GM12873 (cell line): ENCODE data around the gene PDILT.
"Not testable (repeated sequence)": the region's sequence is repeated elsewhere in the genome, so short reads cannot be mapped to it uniquely, and the experiment has no call there.

Source experiments
- TF ChIP-seq, protein P1 (sequence below): IDR thresholded peaks from 2 replicates; pipeline ENCODE4 v1.5.1; 2012; ENCODE audit warnings: low read depth, mild to moderate bottlenecking, moderate library complexity, low read length, control low read depth; ENCODE audit not compliant: insufficient read depth; ENCODE audit errors: missing control alignments

The PDILT gene

DNA sequence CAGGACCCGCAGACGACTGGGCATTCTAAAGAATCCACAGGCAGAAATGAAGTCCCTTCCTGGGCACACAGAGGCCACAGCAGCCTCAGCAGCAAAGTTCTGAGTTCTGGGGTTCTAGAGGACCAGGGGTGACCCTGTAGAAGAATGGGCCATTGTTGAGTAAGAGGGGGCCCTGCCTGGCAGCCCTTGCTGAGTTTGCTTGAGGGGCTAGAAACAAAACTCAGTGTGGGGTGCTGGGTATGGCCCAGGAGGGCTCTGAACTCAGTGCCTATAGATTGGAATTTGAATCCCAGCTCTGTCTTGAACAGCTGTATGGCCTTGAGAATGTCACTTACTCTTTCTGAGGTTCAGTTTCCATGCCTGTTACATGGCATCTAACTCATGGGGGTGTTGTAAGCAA, at the start of gene PDILT:
PDILT (minus strand) TSS at position 101 of the 400 bp plus-strand sequence. CDS start 5,437 bp downstream, outside the sequence.
- TF ChIP-seq, protein P1, sequence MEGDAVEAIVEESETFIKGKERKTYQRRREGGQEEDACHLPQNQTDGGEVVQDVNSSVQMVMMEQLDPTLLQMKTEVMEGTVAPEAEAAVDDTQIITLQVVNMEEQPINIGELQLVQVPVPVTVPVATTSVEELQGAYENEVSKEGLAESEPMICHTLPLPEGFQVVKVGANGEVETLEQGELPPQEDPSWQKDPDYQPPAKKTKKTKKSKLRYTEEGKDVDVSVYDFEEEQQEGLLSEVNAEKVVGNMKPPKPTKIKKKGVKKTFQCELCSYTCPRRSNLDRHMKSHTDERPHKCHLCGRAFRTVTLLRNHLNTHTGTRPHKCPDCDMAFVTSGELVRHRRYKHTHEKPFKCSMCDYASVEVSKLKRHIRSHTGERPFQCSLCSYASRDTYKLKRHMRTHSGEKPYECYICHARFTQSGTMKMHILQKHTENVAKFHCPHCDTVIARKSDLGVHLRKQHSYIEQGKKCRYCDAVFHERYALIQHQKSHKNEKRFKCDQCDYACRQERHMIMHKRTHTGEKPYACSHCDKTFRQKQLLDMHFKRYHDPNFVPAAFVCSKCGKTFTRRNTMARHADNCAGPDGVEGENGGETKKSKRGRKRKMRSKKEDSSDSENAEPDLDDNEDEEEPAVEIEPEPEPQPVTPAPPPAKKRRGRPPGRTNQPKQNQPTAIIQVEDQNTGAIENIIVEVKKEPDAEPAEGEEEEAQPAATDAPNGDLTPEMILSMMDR: no peak

DNA sequence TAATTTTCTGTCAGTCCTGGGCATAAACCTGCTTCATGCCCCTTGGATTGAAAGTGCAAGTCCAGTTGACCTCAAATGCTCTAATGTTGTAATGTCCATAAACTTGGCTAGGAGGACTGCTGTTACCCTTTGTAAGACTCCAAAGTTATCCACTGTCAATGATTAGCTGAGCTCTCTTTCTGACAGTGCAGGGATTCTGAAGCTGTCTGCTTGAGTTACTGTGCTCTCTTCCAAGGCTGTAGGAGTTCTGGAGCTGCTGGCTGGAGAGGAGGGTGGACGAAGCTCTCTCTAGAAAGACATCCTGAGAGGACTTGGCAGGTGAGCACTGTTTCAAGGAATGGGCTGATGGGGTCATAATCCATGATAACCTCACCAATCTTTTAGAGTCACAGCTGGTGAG, 46.8 kb upstream of the PDILT start, which contains the start of gene ACSM2A:
ACSM2A (plus strand) TSS at position 158 of the 400 bp plus-strand sequence. CDS start 8,594 bp downstream, outside the sequence.
- TF ChIP-seq, protein P1: not testable (repeated sequence)

GRCh38 chr16:20441191-20441590, 36.7 kb upstream of the PDILT start:
- TF ChIP-seq, protein P1: no peak

DNA sequence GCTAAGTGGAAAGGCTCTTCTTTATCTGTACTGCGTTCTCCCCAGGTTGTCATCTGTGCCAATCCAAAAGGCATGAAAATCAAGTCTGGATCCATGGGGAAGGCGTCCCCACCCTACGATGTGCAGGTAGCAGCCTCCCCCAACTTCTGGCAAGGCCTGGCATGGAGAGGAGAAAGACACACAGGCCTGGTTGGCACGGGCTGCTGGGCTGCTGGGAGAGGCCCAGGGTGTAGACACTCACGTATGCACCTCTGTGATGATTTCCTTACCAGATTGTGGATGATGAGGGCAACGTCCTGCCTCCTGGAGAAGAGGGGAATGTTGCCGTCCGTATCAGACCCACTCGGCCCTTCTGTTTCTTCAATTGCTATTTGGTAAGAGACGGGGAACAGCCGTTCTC, 26.4 kb upstream of the PDILT start:
- TF ChIP-seq, protein P1: no peak

- TF ChIP-seq, protein P1: no peak
Observed at GRCh38 chr16:20424129-20424866, 19.8 kb upstream of the PDILT start.

GRCh38 chr16:20415541-20415940, 11.0 kb upstream of the PDILT start:
- TF ChIP-seq, protein P1: no peak

GRCh38 chr16:20411055-20411454, 6.5 kb upstream of the PDILT start:
- TF ChIP-seq, protein P1: no peak
